PC-3 (cell line): ENCODE measurements around the gene CIB1.

Source experiments
- CTCF ChIP-seq: fragments of 300-600 bp; sonication (generic); conservative IDR thresholded peaks from 2 replicates; pipeline ENCODE4 v1.5.1; 2017; ENCODE audit warnings: antibody characterized with exemption, low read depth, mild to moderate bottlenecking, low read length
- EZH2 ChIP-seq: fragments of 300-600 bp; sonication (generic); IDR thresholded peaks from one replicate; pipeline ENCODE4 v1.6.1; 2017; ENCODE audit warnings: antibody characterized with exemption, mild to moderate bottlenecking, low read length; ENCODE audit not compliant: unreplicated experiment

GRCh38 chr15:90225047-90225446 lies 8.7 kb downstream of the CIB1 start:
- no peak for TF ChIP-seq EZH2
- TF ChIP-seq CTCF = no peak
